GM21576 (cell line): ENCODE data around the gene TEX50.
"Not testable (repeated sequence)": the region's sequence is repeated elsewhere in the genome, so short reads cannot be mapped to it uniquely, and the experiment has no call there.

Source experiments
- ATAC-seq: cut with Tn5 transposase; IDR thresholded peaks from one replicate; pipeline ENCODE4 v1.9.1; 2021; ENCODE audit warnings: mild to moderate bottlenecking, moderate library complexity; ENCODE audit not compliant: unreplicated experiment

TEX50 gene, protein sequence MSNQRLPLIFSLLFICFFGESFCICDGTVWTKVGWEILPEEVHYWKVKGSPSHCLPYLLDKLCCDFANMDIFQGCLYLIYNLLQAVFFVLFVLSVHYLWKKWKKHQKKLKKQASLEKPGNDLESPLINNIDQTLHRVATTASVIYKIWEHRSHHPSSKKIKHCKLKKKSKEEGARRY

DNA sequence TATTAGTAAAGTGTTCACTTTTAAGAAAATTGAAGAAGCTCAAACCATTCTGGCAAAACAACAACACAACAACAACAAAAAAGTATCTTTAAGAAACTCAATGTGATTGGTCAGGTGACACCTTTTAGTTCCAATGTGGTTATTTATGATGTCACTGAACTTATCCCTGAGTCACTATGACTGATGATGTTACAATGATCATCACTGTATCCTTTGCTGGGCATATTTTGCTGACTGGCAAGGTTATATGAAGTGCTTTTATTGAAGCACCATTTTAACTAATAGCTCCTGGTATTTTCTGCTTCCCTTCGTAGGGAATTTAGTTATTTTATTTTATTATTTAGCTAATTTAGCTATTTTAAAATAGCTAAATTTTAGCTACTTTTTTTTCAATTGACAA is at the start of gene TEX50:
TEX50 (plus strand) TSS at position 223 of the 400 bp plus-strand sequence. CDS start 184 bp downstream, outside the sequence.
- no peak for ATAC-seq

DNA sequence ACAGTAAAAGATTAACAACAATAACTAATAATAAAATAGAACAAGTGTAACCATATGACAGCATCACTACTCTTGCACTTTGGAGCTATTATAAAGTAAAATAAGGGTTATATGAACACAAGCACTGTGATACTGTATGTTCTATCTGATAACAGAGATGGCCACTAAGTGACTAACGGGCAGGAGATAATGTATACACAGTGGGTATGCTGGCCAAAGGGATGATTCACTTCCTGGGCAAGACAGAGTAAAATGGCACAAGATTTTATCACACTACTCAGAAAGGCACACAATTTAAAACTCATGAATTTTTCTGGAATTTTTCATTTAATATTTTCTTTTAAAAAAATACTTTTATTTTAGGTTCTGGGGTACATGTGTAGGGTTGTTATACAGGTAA is 44.6 kb upstream of the TEX50 start:
- no peak for ATAC-seq

DNA sequence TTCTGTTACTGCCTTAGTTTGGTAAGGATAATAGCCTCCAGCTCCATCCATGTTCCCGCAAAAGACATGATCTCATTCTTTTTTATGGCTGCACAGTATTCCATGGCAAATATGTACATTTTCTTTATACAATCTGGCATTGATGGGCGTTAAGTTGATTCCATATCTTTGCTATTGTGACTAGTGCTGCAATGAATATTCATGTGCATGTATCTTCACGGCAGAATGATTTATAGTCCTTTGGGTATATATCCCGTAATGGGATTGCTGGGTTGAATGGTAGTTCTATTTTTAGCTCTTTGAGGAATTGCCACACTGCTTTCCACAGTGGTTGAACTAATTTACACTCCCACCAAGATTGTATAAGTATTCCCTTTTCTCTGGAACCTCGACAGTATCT is 44.0 kb upstream of the TEX50 start:
- not testable (repeated sequence) for ATAC-seq

DNA sequence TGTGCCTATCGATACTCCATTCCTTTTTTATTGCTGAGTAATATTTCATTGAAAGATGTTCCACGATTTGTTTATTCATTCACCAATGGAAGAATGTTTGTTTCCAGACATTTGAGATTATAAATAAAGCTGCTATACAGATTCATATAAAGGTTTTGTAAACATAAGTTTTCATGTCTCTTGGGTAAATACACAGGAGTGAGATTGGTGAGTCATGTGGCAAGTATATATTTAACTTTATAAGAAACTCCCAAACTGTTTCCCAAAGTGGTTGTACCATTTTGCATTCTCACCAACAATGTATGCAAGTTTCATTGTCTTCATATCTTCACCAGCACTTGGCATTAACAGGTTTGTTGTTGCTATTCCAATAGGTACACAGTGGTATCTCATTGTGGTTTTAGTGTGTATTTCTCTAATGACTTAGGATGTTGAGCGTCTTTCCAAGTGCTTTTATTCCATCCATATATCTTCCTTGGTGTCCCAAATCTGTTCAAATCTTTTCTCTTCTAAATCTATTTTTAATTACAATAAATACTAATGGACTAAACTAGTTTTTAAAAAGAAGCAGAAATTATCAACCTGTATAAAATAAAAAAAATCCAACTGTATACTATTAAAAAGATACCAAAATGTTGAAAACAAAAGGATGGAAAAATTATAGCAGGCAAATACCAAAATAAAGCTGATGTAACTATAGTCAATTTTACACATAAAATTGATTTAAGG is 38.9 kb upstream of the TEX50 start:
- ATAC-seq = no peak

DNA sequence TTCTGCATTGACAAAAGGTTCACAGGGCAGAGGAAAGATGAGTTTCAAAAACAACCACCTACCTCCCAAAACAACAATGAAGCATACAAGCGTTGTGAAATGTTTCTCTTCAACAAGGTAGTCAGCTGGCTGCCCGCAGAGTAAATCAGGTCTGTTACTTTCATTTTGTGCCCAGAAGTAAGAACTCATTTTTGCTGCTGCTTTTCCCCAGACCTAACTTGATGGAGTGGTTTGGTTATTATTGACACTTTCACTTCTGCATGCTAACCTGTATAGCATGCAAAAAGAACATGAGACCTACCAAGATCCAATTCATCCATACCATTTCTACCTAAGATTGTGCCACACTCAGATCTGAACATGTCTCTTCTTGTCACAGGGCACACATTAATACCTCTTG is 33.5 kb upstream of the TEX50 start:
- ATAC-seq = peak; percentile 73

DNA sequence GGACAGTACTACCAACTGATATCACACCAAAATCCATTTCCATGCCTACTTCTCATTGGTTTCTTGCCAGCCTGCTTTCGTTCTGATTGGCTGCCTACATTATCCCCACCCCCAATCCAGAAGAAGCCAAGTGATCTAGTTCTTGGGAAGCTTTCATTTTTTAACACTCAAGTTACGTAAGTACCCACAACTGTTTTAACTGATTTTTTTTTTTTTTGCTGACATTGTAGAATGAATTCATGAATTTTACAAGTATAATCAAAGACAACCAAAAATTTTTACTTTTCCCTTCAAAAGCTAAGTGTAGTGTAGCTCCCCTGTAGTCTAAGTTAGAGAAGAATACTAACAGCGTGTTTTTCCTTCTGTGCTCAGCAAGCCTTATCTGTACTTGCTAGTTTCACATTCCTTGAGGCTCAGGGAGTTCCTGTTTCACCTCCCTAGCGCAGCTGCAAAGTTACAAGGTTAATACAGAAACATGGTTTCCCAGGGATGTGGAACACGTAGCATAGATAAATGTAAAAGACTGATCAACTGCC is 32.0 kb upstream of the TEX50 start, which contains the start of gene SLC9C2:
SLC9C2 (minus strand) TSS at position 17 of the 536 bp plus-strand sequence. CDS start 1,296 bp downstream, outside the sequence.
- ATAC-seq = no peak

DNA sequence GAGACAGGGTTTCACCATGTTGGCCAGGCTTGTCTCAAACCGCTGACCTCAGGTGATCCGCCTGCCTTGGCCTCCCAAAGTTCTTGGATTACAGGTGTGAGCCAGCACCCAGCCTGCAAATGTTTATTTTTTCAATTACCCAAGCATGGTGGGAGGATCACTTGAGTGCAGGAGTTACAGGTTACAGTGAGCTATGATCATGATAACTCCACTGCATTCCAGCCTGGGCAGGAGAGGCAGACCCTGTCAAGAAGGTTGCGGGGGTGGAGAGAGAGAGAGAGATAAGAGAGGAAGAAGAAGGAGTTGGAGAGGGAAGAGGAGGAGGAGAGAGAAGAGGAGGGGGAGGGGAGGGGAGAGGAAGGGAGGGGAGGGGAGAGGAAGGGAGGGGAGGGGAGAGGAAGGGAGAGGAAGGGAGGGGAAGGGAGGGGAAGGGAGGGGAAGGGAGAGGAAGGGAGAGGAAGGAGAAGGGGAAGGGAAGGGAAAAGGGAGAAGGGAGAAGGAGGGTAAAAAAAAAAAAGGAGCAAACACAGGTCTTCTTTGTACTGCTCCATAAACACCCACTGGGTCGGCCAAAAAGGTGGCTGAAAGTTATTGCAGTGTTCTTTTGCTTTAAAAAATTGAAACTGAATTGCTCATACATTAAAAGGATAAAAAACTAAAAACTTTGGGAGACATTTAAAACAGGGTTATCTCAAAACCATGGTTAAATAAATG is 26.5 kb upstream of the TEX50 start:
- ATAC-seq = no peak

DNA sequence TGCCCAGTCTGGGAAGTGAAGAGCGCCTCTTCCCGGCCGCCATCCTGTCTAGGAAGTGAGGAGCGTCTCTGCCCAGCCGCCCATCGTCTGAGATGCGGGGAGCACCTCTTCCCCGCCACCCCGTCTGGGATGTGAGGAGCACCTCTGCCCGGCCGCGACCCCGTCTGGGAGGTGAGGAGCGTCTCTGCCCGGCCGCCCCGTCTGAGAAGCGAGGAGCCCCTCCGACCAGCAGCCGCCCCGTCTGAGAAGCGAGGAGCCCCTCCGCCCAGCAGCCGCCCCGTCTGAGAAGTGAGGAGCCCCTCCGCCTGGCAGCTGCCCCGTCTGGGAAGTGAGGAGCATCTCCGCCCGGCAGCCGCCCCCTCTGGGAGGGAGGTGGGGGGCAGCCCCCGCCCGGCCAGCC is 22.1 kb upstream of the TEX50 start:
- not testable (repeated sequence) for ATAC-seq

DNA sequence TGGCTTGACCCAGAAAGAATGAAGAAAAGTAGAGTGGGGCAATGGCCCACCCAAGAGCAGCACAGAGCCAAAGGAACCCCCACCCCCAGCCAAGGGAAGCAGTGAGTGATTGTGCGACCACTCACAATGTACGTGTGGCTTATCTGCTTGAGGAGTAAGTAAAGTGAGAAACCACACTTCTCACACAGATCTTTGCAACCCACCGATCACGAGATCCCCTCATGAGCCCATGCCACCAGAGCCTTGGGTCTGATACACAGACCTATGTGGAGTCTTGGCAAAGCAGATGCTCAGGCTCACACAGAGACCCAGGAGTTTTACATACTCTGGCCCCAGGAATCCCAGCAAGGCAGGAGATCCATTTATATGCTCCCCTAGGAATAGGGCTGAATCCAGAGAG is 18.3 kb upstream of the TEX50 start:
- no peak for ATAC-seq

DNA sequence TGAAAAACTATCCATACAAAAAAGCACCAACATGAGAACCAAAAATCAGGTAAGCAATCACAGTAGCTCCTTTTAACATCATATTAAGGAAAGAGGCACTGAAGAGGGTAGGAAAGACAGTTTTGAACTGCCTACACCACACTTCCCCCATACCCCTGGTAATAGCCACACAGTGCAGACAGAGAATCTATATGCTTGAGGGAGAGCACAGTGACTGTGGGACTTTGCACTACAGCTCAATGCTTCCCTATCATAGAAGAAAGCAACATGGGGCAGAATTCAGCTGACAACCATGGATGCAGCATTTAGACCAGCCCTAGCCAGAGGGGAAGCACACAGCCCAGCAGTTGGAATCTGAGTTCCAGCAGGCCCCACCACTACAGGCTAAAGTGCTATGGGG is 7.9 kb upstream of the TEX50 start:
- no peak for ATAC-seq

DNA sequence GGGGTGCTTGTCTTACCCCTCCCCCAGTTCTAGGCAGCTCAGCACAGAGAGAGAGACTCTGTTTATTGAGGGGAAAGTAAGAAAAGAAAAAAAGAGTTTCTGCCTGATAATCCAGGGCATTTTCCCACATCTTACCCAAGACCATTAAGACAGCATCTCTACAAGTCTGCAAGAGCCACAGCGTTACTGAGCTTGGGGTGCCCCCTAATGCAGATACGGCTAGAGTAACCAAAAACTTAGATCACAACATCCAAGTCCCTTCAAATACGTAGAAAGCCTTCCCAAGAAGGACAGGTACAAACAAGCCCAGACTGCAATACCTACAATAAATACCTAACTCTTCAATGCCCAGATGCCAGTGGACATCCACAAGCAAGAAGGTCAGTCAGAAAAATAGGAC is 6.2 kb upstream of the TEX50 start:
- no peak for ATAC-seq

DNA sequence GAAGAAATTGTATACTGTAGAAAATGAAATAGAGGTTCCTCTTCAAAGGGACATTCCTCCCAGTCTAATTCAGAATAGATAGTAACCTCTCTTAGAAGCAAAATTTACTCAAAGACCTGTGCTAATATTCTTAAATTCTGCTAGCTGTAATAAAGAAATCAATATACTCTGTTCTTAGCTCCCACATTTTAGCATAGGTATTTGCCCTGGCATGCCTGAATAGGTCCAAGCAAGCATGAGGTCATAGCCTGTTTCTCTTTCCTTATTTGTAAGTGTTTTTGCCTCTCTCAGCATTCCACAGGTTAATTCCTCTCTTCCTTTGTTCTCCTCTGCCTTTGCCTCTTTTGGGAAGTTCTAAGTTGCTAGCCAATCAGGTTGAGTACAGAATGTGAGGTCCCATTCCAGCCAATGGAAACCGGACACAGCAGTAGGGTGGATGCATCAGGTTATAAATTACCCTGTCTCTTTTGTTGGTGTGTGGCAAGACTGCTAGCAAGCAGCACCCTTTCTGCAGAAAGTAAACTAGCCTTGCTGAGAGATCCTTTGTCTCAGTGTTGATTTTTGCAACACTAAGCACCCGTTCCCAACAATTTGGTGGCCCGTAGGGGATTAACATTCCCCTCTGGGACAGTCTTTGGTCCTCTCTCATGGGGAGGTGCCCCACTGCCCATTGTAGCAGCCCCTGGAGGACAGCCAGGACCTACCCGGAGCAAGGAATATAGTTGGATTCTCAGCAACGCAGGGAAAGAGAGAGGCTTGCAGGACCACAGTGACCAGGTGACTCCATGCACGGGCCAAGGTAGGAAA is 2.3 kb downstream of the TEX50 start:
- ATAC-seq = not testable (repeated sequence)

DNA sequence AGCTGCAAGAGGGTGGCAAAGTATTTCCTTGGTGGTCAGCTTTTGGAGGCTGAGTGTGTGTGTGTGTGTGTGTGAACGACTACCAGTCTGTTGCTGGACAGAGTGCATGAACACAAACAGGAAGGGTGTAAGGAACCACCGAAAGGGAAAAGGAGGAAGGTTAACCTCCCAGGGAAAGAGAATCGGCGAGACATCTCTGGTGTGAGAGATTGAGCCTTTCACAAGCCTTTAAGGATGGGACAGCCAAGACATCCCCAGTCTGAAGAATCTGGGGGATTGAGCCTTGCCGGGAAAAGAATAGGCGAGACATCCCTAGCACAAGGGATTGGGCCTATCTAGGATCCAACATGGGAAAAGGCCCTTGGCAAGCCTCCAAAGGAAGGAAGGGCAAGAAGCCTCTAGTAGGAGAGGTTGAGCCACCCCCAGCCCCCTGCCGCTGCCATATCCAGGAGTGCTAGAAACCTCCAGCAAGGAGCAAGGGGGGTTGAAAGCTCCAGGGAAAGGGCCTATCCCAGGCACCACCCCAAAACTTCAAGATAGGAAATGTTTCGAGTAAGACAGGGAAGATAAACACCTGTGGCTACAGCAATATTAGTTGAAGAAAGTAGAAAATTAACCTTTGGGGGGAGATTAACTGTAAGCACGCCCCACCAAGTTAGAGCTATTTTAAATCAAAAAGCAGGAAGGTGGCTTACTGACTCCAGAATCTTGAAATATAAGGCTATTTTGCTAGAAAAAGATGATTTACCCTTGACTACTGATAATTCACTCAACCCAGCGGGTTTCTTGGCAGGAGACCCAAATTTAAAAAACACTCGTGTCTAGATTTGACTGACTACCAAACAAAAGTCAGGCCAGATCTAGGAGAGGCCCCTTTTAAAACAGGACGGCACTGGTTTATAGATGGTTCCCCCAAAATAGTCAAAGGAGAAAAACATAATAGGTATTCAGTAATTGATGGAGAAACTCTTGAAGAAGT is 3.2 kb downstream of the TEX50 start:
- no peak for ATAC-seq

DNA sequence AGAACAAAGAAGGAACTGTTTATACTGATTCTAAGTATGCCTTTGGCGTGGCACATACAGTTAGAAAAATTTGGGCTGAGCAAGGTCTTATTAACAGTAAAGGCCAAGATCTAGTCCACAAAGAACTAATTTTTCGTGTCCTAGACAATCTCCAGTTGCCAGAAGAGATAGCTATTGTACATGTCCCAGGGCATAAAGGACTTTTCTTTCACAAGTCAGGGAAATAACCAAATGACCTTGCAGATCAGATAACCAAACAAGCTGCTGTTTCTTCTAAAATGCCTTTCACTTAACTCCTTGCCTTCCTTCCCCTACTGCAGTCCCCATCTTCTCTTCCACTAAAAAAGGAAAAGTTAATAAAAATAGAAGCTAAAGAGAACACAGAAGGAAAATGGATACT is 4.0 kb downstream of the TEX50 start:
- no peak for ATAC-seq

DNA sequence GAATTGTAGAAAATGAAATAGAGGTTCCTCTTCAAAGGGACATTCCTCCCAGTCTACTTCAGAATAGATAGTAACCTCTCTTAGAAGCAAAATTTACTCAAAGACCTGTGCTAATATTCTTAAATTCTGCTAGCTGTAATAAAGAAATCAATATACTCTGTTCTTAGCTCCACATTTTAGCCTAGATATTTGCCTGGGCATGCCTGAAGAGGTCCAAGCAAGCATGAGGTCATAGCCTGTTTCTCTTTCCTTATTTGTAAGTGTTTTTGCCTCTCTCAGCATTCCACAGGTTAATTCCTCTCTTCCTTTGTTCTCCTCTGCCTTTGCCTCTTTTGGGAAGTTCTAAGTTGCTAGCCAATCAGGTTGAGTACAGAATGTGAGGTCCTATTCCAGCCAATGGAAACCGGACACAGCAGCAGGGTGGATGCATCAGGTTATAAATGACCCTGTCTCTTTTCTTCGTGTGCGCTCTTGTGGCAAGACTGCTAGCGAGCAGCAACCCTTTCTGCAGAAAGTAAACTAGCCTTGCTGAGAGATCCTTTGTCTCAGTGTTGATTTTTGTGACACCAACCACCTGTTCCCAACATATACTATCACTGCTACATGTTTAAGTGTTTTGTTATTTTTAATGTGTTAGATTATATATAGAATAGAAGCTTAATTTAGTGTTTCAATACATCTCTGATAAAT is 7.5 kb downstream of the TEX50 start:
- ATAC-seq = not testable (repeated sequence)

DNA sequence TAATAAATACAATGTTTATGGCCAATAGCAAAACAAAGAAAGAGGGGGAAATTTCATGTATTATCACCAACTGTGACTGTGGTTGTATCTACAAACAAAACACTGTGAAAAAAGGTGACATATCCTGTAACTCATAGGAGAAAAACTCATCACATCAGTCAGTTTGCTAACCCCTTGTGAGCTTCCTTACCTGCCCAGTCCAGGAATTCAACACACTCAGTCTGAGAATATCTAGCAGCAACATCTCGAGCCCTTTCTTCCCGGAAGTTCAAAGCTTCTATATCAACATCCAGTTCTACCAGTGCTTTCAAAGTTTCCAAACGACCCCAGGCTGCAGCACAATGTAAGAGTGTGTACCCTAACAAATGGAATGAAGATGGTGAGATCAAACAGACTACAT is 11.5 kb downstream of the TEX50 start:
- ATAC-seq = no peak

DNA sequence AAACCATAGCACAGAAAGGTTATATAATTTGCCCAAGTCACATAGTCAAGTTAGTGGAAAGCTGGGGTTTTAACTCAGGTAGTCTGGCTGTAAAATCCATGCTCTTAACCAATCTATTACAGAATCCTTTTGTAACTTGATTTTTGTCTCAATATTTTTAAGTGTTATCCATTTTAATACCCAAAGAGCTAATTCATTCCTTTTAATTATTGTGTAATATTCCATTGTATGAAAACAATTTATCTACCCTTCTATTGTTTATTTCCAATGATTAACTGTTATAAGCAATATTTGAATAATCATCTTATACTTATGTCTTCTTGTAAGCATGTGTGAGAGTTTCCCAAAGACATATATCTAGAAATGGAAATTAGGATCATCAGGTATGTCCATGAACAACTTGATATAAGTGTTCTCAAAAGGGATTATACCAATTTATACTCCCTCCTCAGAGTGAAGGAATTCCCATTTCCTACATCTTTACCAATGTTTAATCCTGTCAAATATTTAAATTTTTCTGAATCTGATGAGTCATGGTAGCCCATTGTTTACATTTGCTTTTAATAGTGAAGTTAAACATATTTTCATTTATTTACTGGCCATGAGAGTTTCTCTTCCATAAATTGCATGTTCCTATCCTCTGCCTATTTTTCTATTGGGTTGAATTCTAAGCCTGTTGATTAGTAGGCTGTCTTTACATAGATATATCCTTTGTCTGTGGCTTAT is 13.9 kb downstream of the TEX50 start:
- ATAC-seq = no peak

DNA sequence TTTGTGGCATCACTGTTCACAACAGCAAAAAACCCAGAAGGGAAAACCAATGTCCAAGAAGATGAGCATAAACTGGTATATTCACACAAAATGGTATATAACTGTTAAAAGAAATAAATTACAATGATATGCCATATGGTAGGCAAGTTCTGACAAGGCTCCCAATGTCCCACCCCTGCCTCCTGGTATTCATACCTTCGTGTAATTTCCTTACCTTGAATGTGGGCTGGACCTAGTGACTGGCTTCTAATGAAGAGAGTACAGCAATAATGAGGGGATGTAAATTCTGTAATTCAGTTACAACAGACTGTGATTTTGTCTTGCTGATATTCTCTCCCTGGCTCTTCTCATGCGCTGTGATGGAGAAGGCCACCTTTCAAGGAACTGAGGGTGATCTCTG is 25.2 kb downstream of the TEX50 start:
- ATAC-seq = no peak
